Endothelial cell of umbilical vein (primary cell): Measurements from ENCODE around the gene NTRK2. TPM values are rescaled to one million over a fixed set of nuclear protein-coding genes. Genes with fewer than 3 reads are reported as not detected.

Experiments
- BruUV-seq: library from RNA; stranded (reverse); fragments of 400-500 nt; replicated peaks from 2 replicates; lab custom pipeline; 2021; lab: Mats Ljungman, UMichigan
- CTCF ChIA-PET: fragments of 300-600, 350-600 bp; sonication (Branson Sonifier 250); formaldehyde crosslinking; loops from one replicate; lab custom pipeline; 2021; ENCODE audit warnings: antibody characterized with exemption, inconsistent platforms; lab: Charles Lee
- POLR2A ChIA-PET: fragments of 300-600, 350-600 bp; sonication (Branson Sonifier 250); formaldehyde crosslinking; loops from one replicate; lab custom pipeline; 2021; ENCODE audit warnings: antibody characterized with exemption, inconsistent platforms; lab: Charles Lee
- DNase-seq: peaks from one replicate; pipeline ENCODE4 v3.0.0-alpha.2; 2011; ENCODE audit warnings: low read depth, low spot score
- FAIRE-seq: peaks from 2 replicates; lab custom pipeline; 2011; peaks lifted over from hg19 to GRCh38; lab: Jason Lieb, UNC
- H2AFZ ChIP-seq: 2 replicates; pipeline ENCODE4 v1.6.0; 2012; ENCODE audit warnings: low read depth, low read length, control low read depth, inconsistent platforms
- H3K27ac ChIP-seq: 2 replicates; pipeline ENCODE4 v1.5.1; 2011; ENCODE audit warnings: low read depth, mild to moderate bottlenecking, control low read depth, low read length, moderate library complexity; ENCODE audit not compliant: insufficient read depth
- H3K27me3 ChIP-seq, 2 experiments: 2 replicates each; pipeline versions ENCODE4 v1.6.0 to v1.6.1; 2011; ENCODE audit warnings: low read length in 2 of 2, mixed read lengths in 1 of 2; ENCODE audit not compliant: control insufficient read depth in 2 of 2, insufficient read depth in 2 of 2
- H3K36me3 ChIP-seq, 2 experiments: 2 replicates in 1 of 2; 3 replicates in 1 of 2; pipeline ENCODE4 v1.5.1; 2011; ENCODE audit warnings: low read length in 2 of 2, mild to moderate bottlenecking in 1 of 2, moderate library complexity in 1 of 2; ENCODE audit not compliant: control insufficient read depth in 2 of 2, insufficient read depth in 2 of 2; ENCODE audit errors: extremely low read depth in 1 of 2
- H3K4me1 ChIP-seq: 3 replicates; pipeline ENCODE4 v1.5.1; 2011; ENCODE audit warnings: mild to moderate bottlenecking, low read length; ENCODE audit not compliant: control insufficient read depth, insufficient read depth; ENCODE audit errors: extremely low read depth
- H3K4me2 ChIP-seq: 2 replicates; pipeline ENCODE4 v1.6.1; 2011; ENCODE audit warnings: low read length, control low read depth, mixed read lengths; ENCODE audit not compliant: insufficient read depth
- H3K4me3 ChIP-seq, 3 experiments: fragments of 200-600 bp in 1 of 3; sonication (generic), shearing (Covaris generic) in 1 of 3; replicated peaks in 1 of 3; 2 replicates each; pipeline ENCODE4 v1.5.1; 2011 to 2016; ENCODE audit warnings: control low read depth in 3 of 3, low read length in 3 of 3, mild to moderate bottlenecking in 2 of 3, inconsistent platforms in 1 of 3, low read depth in 1 of 3, moderate library complexity in 1 of 3; ENCODE audit not compliant: insufficient read depth in 1 of 3
- H3K79me2 ChIP-seq: 2 replicates; pipeline ENCODE4 v1.6.0; 2012; ENCODE audit warnings: low read length, inconsistent platforms; ENCODE audit not compliant: control insufficient read depth, insufficient read depth
- H3K9ac ChIP-seq: replicated peaks from 2 replicates; pipeline ENCODE3; 2011; ENCODE audit warnings: low read length, control low read depth; ENCODE audit not compliant: insufficient read depth; ENCODE audit errors: extremely low read depth
- H3K9me1 ChIP-seq: replicated peaks from 3 replicates; pipeline ENCODE4 v1.6.0; 2011; ENCODE audit warnings: mild to moderate bottlenecking, low read length; ENCODE audit not compliant: control insufficient read depth, insufficient read depth; ENCODE audit errors: extremely low read depth
- H3K9me3 ChIP-seq: replicated peaks from 2 replicates; pipeline ENCODE4 v1.5.1; 2012; ENCODE audit warnings: low read length, inconsistent platforms; ENCODE audit not compliant: control insufficient read depth, insufficient read depth
- H4K20me1 ChIP-seq: replicated peaks from 2 replicates; pipeline ENCODE3; 2011; ENCODE audit warnings: mild to moderate bottlenecking, low read length; ENCODE audit not compliant: control insufficient read depth, insufficient read depth; ENCODE audit errors: extremely low read depth
- EZH2 ChIP-seq: IDR thresholded peaks from 2 replicates; pipeline ENCODE4 v1.6.1; 2012; ENCODE audit warnings: borderline replicate concordance, low read depth, mild to moderate bottlenecking, moderate library complexity, low read length, inconsistent platforms; ENCODE audit not compliant: severe bottlenecking
- FOS ChIP-seq: IDR thresholded peaks from 2 replicates; pipeline ENCODE4 v1.6.1; 2011; ENCODE audit warnings: mild to moderate bottlenecking, low read length, moderate library complexity, borderline replicate concordance; ENCODE audit not compliant: insufficient read depth
- GATA2 ChIP-seq: IDR thresholded peaks from 2 replicates; pipeline ENCODE4 v1.7.0; 2011; ENCODE audit warnings: low read depth, mild to moderate bottlenecking, moderate library complexity, mixed read lengths, low read length; ENCODE audit not compliant: insufficient read length, insufficient read depth
- JUN ChIP-seq: IDR thresholded peaks from 2 replicates; pipeline ENCODE4 v1.6.1; 2011; ENCODE audit warnings: borderline replicate concordance, low read depth; ENCODE audit not compliant: insufficient read length, insufficient read depth
- MYC ChIP-seq: IDR thresholded peaks from one replicate; pipeline ENCODE4 v1.6.1; 2011; ENCODE audit warnings: mild to moderate bottlenecking, low read depth, low read length
- POLR2A ChIP-seq: IDR thresholded peaks from 2 replicates; pipeline ENCODE4 v1.6.1; 2012; ENCODE audit warnings: low read depth, mild to moderate bottlenecking, control low read depth, low read length
- POLR2AphosphoS5 ChIP-seq: IDR thresholded peaks from 2 replicates; pipeline ENCODE4 v1.6.1; 2012; ENCODE audit warnings: low read depth, mild to moderate bottlenecking, control low read depth, low read length, moderate library complexity; ENCODE audit not compliant: insufficient read depth
- dilution Hi-C: fragments of 300-500 bp; cut with MboI; formaldehyde crosslinking; loops from one replicate; pipeline ENCODE4 v1.15.0; 2019; ENCODE audit warnings: low sequenced_read_pairs; ENCODE audit not compliant: extremely low pct_ligation_motif_present
- intact Hi-C: fragments of 100-400 bp; cut with micrococcal nuclease; formaldehyde crosslinking; loops from one replicate; pipeline ENCODE4 v1.10.0; 2022
- polyA plus RNA-seq, 4 experiments: library from polyadenylated mRNA; depleted of rRNA in 3 of 4; stranded (reverse) in 3 of 4; unstranded in 1 of 4; fragments of >200 nt; gene quantifications; 2 replicates each; pipeline versions ENCODE4 v1.2.1 to v1.2.3, GENCODE V29; 2011 to 2012; ENCODE audit warnings: missing spikeins in 1 of 4
- total RNA-seq: library from RNA; stranded (reverse); gene quantifications from 2 replicates; pipeline ENCODE4 v1.2.3, GENCODE V29; 2021
- TF ChIP-seq, protein P1 (sequence below): IDR thresholded peaks from 2 replicates; pipeline ENCODE4 v1.6.1; 2011; ENCODE audit not compliant: insufficient read depth, insufficient read length
- TF ChIP-seq, protein P2 (sequence below), 2 donors: IDR thresholded peaks; 1 replicate in 1 of 2; 2 replicates in 1 of 2; pipeline ENCODE4 v1.5.1; 2011; ENCODE audit warnings: low read length in 2 of 2, mild to moderate bottlenecking in 2 of 2, moderate library complexity in 2 of 2, control low read depth in 1 of 2, inconsistent platforms in 1 of 2, low read depth in 1 of 2; ENCODE audit not compliant: insufficient read depth in 1 of 2; ENCODE audit errors: extremely low read depth in 1 of 2

Gene NTRK2
- total and polyA plus RNA-seq, 2 donors (not counting 3 experiments of a cell fraction or from before 2014, with no cell fraction given) = 0.01 to 0.13 TPM

DNA sequence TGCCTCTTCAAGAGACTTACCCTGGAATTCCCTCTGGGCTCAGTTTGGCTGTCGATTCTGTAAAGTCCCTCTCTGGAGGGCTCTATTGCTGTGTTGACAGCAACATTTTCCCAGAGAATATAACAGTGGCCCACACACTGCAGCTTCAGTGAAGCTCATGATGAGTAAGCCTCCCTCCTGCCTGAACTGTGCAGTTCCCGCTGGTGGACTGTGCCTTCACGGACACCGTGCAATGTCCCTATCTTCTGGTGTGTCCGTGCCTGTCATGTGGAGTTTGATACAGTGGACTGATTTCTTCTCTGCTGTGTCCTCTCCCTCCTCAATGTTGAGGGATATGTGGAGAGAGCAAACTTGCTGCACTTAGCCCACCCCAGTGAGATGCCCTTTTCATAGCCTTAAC lies 109.0 kb downstream of the NTRK2 start:
- H3K4me3 ChIP-seq = no peak overlapping the region
- H3K9me1 ChIP-seq = no peaks in the 10 kb centered on the region
- H3K27ac ChIP-seq = no peak overlapping the region
- H3K79me2 ChIP-seq = no peaks in the 10 kb centered on the region
- no peaks in the 10 kb centered on the region for H3K27me3 ChIP-seq
- no peak overlapping the region for H2AFZ ChIP-seq
- H3K4me2 ChIP-seq = no peak overlapping the region
- peaks cover 7% of the 10 kb centered on the region for H3K4me1 ChIP-seq
- intact Hi-C loops = loop anchor here (10.0 kb wide), 1 partner anchor 646 kb away; no protein-coding TSS in a partner anchor
- FAIRE-seq (no peak), DNase-seq (no peak)
- dilution Hi-C loops = no loop called here
- POLR2A ChIA-PET = no interaction called here
- H3K36me3 ChIP-seq = no peaks in the 10 kb centered on the region
- no TSS peak for BruUV-seq
- TF ChIP-seq, protein P1, sequence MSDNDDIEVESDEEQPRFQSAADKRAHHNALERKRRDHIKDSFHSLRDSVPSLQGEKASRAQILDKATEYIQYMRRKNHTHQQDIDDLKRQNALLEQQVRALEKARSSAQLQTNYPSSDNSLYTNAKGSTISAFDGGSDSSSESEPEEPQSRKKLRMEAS = no peak
- no peak for TF ChIP-seq EZH2
- TF ChIP-seq, protein P2, sequence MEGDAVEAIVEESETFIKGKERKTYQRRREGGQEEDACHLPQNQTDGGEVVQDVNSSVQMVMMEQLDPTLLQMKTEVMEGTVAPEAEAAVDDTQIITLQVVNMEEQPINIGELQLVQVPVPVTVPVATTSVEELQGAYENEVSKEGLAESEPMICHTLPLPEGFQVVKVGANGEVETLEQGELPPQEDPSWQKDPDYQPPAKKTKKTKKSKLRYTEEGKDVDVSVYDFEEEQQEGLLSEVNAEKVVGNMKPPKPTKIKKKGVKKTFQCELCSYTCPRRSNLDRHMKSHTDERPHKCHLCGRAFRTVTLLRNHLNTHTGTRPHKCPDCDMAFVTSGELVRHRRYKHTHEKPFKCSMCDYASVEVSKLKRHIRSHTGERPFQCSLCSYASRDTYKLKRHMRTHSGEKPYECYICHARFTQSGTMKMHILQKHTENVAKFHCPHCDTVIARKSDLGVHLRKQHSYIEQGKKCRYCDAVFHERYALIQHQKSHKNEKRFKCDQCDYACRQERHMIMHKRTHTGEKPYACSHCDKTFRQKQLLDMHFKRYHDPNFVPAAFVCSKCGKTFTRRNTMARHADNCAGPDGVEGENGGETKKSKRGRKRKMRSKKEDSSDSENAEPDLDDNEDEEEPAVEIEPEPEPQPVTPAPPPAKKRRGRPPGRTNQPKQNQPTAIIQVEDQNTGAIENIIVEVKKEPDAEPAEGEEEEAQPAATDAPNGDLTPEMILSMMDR (IDR thresholded peaks at IDR 0.05; ENCODE audit: extremely low read depth in 1 of 2, insufficient read depth in 1 of 2, low read depth in 1 of 2, low read length in 2 of 2) = no peak
- H3K9ac ChIP-seq = no peak overlapping the region
- no peaks in the 10 kb centered on the region for H4K20me1 ChIP-seq
- H3K9me3 ChIP-seq = no peaks in the 10 kb centered on the region
- CTCF ChIA-PET = interaction anchor here (0.9 kb wide), 1 partner anchor 80 kb away, joined by 3 read pairs; no protein-coding TSS in a partner anchor

DNA sequence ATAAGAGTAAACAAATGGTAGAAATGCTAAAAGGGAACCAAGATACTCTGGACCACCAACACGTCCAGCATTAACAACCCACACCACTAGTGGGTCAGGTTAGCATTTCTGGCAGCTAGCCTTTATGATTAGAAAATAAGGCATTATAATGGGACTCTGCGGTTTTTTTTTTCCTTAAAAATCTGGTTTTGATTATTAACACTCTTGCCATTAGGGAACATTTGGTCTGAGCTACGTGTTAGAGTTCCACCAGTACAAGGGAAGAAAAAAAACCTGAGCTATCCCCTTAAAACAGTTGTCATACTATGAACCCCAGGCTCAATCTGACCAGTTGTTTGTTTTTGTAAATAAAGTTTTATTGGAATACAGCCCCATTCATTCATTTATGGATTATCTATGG lies 110.4 kb downstream of the NTRK2 start:
- H3K4me2 ChIP-seq = no peak overlapping the region
- POLR2A ChIA-PET = no interaction called here
- H3K4me3 ChIP-seq = no peak overlapping the region
- TF ChIP-seq, protein P2 (IDR thresholded peaks at IDR 0.05; ENCODE audit: extremely low read depth in 1 of 2, insufficient read depth in 1 of 2, low read depth in 1 of 2, low read length in 2 of 2) = no peak
- no peak for TF ChIP-seq GATA2
- no peak for TF ChIP-seq MYC
- TF ChIP-seq EZH2 = no peak
- no peak for TF ChIP-seq FOS
- no peak for TF ChIP-seq POLR2A
- TF ChIP-seq POLR2AphosphoS5 = no peak
- TF ChIP-seq, protein P1 = no peak
- TF ChIP-seq JUN = no peak
- FAIRE-seq (no peak), DNase-seq (no peak)
- peaks cover 7% of the 10 kb centered on the region for H3K4me1 ChIP-seq
- no peak overlapping the region for H3K9ac ChIP-seq
- CTCF ChIA-PET = interaction anchor here (0.8 to 1.3 kb wide), 4 partner anchors 53 to 479 kb away, joined by 3 to 10 read pairs (median 4); no protein-coding TSS in a partner anchor
- no peaks in the 10 kb centered on the region for H4K20me1 ChIP-seq
- dilution Hi-C loops (no loop called here), intact Hi-C loops (loop anchor here (2.0 to 10.0 kb wide), 5 partner anchors 72 to 832 kb away; partner anchors contain the start of gene NTRK2)
- H3K9me1 ChIP-seq = no peaks in the 10 kb centered on the region
- H3K9me3 ChIP-seq = no peaks in the 10 kb centered on the region
- BruUV-seq = no TSS peak
- H3K27me3 ChIP-seq = no peaks in the 10 kb centered on the region
- H3K36me3 ChIP-seq = no peaks in the 10 kb centered on the region
- H3K79me2 ChIP-seq = no peaks in the 10 kb centered on the region
- H3K27ac ChIP-seq = no peak overlapping the region
- no peak overlapping the region for H2AFZ ChIP-seq
